ENCODE data around the gene ARHGAP33. TPM values are rescaled to one million over a fixed set of nuclear protein-coding genes. Genes with fewer than 3 reads are reported as not detected.

Gene ARHGAP33
- total and polyA plus RNA-seq, 10 of the 15 experiments (the other 5 are each of a cell fraction or from before 2014, with no cell fraction given) = 0.05 to 22.9 (median 2.3) TPM; not detected in 1

GRCh38 chr19:35756377-35757230, 18.8 kb upstream of the ARHGAP33 start, which contains the start of gene HSPB6:
HSPB6 (minus strand) TSS chr19:35757029; CDS start chr19:35757008, 21 bp downstream.
- no peak for DNase-seq (ENCODE audit: low read depth, low spot score)
- peaks cover 0 to 2% of the 10 kb centered on the region in 2 experiments; a peak in 2 of 4 replicates for H3K36me3 ChIP-seq (ENCODE audit: control insufficient read depth in 2 of 2, insufficient read depth in 2 of 2, low read length in 1 of 2)
- H3K79me2 ChIP-seq (ENCODE audit: control insufficient read depth, insufficient read depth, low read length) = peaks cover 11% of the 10 kb centered on the region
- ChIA-PET RAD21 (ENCODE audit: unreplicated experiment) (interaction anchor here (0.7 to 1.2 kb wide), 3 partner anchors 9 to 62 kb away, joined by 3 read pairs; partner anchors contain the start of genes PSENEN and U2AF1L4), CTCF (interaction anchor here (0.7 kb wide), 1 partner anchor 9 kb away, joined by 3 read pairs; the partner anchor contains the start of gene LIN37), POLR2A (interaction anchor here (0.5 to 2.2 kb wide), 5 partner anchors 7 to 199 kb away, joined by 3 to 18 read pairs (median 6); partner anchors contain the start of genes IGFLR1, LIN37, PSENEN and U2AF1L4), SMC1A (ENCODE audit: uncharacterized antibody, unreplicated experiment) (no interaction called here)
- FAIRE-seq = no peak
- peak within 1 kb of the TSS; percentile 62 for H2AFZ ChIP-seq (ENCODE audit: control insufficient read depth, low read depth, low read length)
- no peaks in the 10 kb centered on the region for H3K9me3 ChIP-seq (replicated peaks; ENCODE audit: control insufficient read depth, insufficient read depth, low read length)
- BruUV-seq (replicated peaks) = no TSS peak
- H3K4me2 ChIP-seq (ENCODE audit: control insufficient read depth, insufficient read depth) = peak within 1 kb of the TSS; percentile 99
- no peaks in the 10 kb centered on the region for H4K20me1 ChIP-seq (ENCODE audit: control insufficient read depth, insufficient read depth)
- peak within 1 kb of the TSS; percentile 88 for H3K4me3 ChIP-seq
- peaks cover 15% of the 10 kb centered on the region for H3K4me1 ChIP-seq (ENCODE audit: control insufficient read depth, insufficient read depth, low read length)
- ATAC-seq = no peak
- in situ Hi-C loops (cut with MboI) = no loop called here
- peak within 1 kb of the TSS; percentile 62 for H3K27ac ChIP-seq (ENCODE audit: control insufficient read depth, insufficient read depth)
- peak within 1 kb of the TSS; percentile 73 for H3K9ac ChIP-seq (ENCODE audit: control insufficient read depth, insufficient read depth, low read length)
- intact Hi-C loops (cut with micrococcal nuclease; ENCODE audit: unreplicated experiment) = no loop called here
- H3K27me3 ChIP-seq (replicated peaks in 1 of 2; ENCODE audit: control insufficient read depth in 2 of 2, insufficient read depth in 2 of 2, low read length in 1 of 2) = no peaks in the 10 kb centered on the region
- WGBS (ENCODE audit: insufficient coverage, insufficient replicate concordance, low lambda C conversion rate, missing lambda C conversion rate) = 41% methylated on average over 33 of the region's 52 CpGs
- TF ChIP-seq BRCA1 (IDR thresholded peaks at IDR 0.05; ENCODE audit: low read depth, low read length) (no peak), SMAD1 (IDR thresholded peaks at IDR 0.05; ENCODE audit: low read depth, partially characterized antibody) (no peak), POU2F2 (IDR thresholded peaks at IDR 0.05; ENCODE audit: borderline replicate concordance, low read depth, low read length) (no peak), ZNF592 (IDR thresholded peaks at IDR 0.05) (no peak), ZNF687 (IDR thresholded peaks at IDR 0.05) (no peak), SMC3 (IDR thresholded peaks at IDR 0.05; ENCODE audit: borderline replicate concordance, low read length) (no peak), POLR2A (IDR thresholded peaks at IDR 0.05; ENCODE audit: low read depth, low read length) (no peak), POLR2AphosphoS2 (IDR thresholded peaks at IDR 0.05; ENCODE audit: low read depth, low read length) (no peak), ATF7 (IDR thresholded peaks at IDR 0.05; ENCODE audit: low read depth) (no peak), BCL3 (IDR thresholded peaks at IDR 0.05; ENCODE audit: borderline replicate concordance, insufficient read depth, low read depth, low read length, poor library complexity, severe bottlenecking) (no peak), FOXK2 (IDR thresholded peaks at IDR 0.05) (no peak)
